Mammary epithelial cell (primary cell): ENCODE results near the gene ATXN1.

Source experiments
- CTCF ChIP-seq, 2 donors: IDR thresholded peaks in 1 of 2; conservative IDR thresholded peaks in 1 of 2; 2 replicates each; pipeline ENCODE4 v1.5.1; 2011 to 2012; ENCODE audit warnings: inconsistent platforms in 2 of 2, low read length in 2 of 2, mild to moderate bottlenecking in 2 of 2, control low read depth in 1 of 2, low read depth in 1 of 2; ENCODE audit not compliant: insufficient read depth in 1 of 2; ENCODE audit errors: extremely low read depth in 1 of 2
- EZH2 ChIP-seq: IDR thresholded peaks from 2 replicates; pipeline ENCODE4 v1.6.1; 2012; ENCODE audit warnings: low read length, inconsistent platforms, borderline replicate concordance

GRCh38 chr6:16630026-16630643 lies 131.1 kb downstream of the ATXN1 start:
- TF ChIP-seq CTCF (conservative IDR thresholded peaks at IDR 0.05 in 1 of 2, IDR thresholded peaks at IDR 0.05 in 1 of 2; ENCODE audit: extremely low read depth in 1 of 2, insufficient read depth in 1 of 2, low read depth in 1 of 2, low read length in 2 of 2) (no peak), EZH2 (no peak)
